ENCODE results near the gene NOS1AP.

Gene NOS1AP

DNA sequence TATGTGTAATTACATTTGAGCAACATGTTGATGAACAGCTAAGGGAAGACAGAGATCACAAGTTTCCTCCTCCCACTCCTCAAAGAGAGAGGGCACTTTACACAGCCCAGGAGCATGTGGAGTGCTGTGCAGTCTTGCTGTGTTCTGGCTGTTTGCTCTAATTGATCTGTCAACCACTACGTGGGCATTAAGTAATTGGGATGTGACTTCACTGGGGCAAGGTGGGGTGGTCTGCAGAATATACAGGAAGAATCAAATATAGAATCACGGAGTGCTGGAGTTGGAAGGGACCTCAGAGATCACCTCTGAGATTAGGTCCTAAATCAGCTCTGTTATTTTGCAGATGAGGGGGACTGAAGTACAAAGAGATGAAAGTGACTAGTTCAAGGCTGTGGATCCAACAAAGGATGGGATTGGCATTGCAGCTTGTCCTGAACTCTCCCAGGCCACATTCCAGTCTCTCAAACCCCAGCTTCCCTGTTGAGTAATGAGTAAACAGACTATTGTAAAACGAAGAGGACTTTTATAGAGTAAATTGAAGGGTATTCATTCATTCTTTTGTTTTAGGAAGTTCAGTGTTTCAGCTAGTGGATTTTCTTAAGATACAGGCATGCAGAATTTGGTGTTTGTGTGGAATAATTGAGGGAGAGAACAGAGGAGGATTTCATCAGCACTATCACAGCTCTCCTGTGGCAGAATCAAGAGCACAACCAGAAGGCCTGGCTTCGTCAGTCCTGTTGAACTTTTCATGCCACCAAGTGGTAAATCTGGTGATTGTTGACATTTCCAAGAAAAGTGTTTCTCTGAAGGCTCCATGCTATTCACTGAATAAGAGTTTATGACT is 22.4 kb downstream of the NOS1AP start:
- DNase-seq, result no peak

DNA sequence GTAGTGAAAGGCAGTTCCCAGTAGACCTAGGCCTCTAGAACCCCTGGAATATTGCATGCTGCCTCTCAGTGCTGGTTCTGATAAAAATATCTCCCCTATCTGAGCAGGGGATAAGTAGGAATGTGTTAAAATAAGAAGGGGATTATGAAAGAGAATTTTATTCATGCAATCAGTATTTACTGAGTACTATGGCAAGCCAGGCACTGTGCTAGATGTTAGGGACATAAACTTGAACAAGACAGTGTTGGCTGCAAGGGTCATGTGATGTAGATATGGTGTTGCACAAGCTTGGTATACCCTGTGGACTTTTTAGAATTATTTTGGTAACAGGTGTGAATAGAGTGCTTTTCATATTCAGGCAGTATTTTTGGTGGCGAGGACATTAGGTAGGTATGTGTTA is 23.6 kb downstream of the NOS1AP start:
- DNase-seq, result no peak

- no peak for DNase-seq
These were observed 24.8 kb downstream of the NOS1AP start for GRCh38 chr1:162094271-162094670.

DNA sequence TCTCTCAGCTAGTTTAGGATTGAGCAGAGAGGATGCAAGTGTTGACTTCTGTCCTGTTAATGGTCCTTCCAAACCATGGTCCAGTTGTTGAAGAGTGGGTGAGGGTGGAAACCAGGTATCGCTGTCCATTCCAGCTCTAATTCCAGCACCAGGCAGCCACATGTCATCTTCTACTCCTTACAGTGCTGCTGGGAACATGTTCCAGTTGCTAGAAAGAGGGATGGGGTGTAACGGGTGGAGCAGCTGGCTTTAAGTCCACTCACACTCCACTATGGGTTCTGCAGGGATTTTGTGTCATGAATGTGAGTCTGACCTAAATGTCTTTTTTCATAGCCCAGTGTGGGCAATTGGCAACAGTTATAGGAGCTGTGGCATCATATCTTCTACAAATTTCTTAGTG is 25.2 kb downstream of the NOS1AP start:
- no peak for DNase-seq

DNA sequence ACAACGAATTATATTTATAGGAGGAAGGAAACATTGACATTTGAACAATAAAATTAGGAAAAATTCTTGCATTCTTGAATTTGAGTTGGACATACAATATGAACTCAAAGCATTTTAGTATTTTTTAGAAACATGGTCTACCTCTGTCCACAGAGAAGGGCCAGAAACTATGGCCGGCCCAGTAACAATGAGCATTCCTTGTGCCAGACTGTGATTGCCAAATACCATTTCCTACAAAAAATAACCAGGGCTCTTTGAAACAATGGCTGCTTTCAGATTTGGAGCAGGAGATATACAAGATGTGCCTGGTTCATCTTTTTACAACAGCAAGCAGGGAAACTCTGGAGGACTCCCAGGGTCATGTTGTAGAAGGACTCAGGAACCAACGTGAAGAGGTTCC is 38.4 kb downstream of the NOS1AP start:
- DNase-seq, result no peak

DNA sequence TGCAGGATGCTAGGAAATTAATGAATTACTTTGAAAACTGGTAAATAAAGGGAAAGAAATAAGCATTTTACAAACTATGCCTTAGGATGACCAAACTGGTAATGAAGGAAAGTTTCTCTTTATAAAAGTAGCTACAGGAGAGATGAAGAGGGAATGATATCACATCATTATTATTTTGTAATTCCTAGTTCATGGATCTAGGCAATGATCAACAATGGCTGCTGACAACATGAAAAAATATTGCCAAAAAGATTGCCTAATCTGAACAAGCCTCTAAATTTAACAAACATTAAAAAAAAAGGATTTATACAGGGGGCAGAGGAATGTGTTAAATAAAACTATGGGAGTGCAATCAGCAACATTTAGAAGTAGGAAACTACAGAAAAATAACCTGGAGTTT is 38.9 kb downstream of the NOS1AP start:
- no peak for DNase-seq

DNA sequence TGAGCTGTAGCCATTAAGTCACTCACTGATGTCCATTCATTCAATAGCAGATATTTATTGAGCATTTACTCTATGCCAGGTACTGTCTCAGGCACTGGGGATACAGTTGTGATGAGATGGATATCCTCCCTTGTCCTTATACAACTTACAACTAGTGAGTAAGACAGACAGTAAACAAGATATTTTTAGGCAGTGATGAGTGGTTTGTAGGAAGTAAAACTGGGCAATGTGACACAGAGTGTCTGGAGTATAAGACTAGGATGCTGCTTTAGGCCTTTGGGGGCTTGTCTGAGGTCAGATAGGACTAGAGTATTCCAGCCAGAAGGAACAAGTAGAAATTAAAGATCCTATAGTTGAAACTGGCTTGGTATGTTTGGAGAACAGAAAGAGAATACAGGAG is 41.4 kb downstream of the NOS1AP start:
- no peak for DNase-seq

- no peak for DNase-seq
These were observed 42.1 kb downstream of the NOS1AP start for GRCh38 chr1:162111572-162111971.

- DNase-seq, result no peak
These were observed 43.9 kb downstream of the NOS1AP start for GRCh38 chr1:162113419-162113818.

DNA sequence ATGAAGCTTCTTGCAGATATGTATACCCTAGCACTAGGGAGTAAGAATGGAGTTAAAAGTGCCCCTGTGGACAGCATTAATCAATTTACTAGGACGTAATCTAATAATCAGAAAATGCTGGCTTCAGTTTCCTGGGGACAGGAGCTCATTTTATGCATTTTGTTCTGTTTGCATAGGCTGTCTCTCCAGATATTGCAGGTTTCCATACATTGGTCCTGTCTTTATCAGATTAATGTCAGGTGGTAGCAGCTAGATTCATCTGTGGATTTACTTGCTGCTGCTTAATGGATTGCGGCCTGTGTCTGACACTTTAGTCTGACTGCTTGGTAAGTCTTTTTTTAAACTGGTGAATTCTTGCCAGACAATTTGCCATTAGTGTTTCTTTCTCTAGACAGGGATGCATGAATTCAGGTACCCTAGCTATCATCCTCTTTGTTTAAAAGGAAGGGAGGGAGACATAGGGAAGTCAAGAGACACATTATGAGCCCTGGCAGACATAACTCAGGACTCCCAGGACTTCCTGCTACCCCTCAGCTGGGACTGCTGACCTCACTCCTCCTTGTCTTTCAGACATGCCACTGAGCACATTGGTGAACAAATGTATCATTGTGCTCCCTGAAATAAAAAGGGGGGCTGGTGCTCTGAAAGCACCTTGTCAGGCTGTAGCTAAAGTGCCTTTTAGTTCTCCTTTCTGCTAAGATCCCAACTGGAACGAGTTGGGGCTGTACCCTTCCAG is 47.7 kb downstream of the NOS1AP start:
- DNase-seq, result no peak

DNA sequence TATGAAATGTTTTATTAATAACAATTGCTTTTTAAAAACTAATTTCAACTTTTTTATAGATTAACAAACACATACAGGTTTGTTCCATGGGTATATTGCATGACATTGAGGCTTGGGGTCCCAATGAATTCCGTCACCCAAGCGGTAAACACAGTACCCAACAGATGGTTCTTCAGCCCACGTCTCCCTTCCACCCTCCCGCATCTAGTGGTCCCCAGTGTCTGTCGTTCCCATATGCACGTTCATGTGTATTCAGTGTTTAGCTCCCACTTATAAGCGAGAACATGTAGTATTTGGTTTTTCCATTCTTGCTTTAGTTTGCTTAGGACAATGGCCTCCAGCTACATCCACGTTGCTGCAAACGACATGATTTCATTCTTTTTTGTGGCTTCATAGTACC is 48.6 kb downstream of the NOS1AP start:
- DNase-seq, result no peak

GRCh38 chr1:162128693-162129356 is 59.3 kb downstream of the NOS1AP start:
- no peak for DNase-seq

- no peak for DNase-seq
These were observed 60.8 kb downstream of the NOS1AP start for GRCh38 chr1:162130308-162130707.

- no peak for DNase-seq
These were observed 62.2 kb downstream of the NOS1AP start for GRCh38 chr1:162131400-162132321.

DNA sequence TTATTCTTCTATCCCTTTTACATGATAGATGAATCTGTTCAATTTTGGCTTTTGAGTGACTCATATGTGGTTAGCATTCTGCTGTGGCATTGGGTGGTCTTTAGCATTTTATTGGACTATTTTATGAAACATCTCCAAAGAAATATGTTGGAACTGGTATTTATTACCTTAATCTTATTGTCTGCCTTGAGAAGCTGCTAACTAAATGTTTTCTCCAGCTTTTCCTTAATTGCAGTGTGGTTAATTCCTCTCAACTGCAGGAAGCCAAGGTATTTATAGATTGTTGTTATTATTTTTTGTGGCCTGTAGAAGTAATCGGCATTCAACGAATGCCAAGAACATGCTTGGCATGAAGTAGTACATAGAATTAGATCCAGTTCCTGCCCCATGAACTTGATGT is 64.1 kb downstream of the NOS1AP start:
- no peak for DNase-seq

DNA sequence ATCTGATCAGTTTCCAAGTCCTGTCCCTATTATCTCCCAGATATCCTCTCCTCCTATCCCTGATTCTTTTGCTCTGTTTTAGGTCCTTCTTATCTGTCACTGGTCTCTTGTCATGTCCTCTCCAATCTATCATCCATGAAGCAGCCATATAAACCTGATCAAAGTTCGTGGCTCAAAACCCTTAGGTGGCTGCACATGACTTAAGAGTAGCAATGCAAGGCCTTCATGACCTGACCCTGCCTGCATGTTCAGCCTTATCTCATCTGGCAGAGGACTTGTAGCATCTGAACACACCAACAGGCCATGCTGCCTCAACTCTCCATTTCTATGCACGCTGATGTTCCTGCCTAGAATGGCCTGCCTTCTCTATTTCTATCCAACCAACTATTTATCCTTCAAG is 65.2 kb downstream of the NOS1AP start:
- DNase-seq, result no peak

- no peak for DNase-seq
These were observed 65.8 kb downstream of the NOS1AP start for GRCh38 chr1:162135271-162135775.

DNA sequence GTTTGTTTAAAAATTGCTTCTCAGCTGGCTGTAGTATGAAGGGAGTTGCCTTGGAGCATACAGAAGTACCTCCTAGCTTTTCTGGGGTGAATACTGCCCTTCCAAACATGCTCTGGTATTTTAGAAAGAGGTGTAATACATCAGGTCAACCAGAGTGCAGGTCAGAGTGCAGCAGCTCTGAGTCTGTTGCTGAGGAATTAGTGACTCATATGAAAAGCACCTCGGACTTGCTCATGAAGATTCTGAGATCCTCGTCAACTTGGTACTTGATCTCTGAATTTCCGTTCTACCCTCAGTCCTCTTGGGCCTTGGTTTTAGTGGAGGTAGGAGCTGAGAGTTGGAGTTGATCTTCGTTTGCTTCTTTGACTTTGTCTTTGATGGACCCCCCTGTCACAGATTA is 67.3 kb downstream of the NOS1AP start:
- no peak for DNase-seq

DNA sequence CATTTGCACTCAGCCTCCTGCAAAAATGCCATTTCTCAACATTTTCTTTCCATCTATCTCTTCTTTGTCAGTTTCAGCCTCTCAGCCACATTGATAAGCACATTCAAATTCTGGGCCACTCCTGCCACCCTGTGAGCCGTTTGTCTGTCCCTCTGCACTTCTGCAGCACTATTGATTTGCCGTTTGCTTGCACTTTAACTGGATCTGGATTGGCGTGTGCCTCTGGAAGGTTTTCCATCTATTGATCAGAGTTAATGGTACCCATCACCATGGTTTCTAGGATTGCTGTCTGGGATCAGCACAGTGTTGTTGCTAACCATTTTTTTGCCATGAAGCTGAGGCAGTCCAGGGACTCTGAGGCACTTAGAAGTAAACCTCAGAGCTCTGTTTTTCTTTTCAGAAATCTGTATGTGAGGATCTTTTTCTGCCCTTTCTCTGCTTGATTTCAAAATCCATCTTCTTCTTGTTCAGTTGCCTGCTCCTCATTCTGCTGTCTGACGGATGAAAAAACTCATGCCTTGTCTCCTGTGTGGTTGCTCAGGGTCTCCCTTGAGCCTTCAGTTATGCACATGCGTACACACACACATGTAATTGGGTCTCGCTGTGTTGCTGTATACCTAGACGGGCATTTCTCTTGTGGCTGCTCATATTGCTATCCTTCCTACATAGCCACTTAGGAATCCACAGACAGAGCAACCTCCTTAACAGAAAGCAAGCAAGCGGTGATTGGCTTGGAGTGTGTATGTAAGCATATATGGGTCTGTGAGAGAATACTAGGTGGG is 67.9 kb downstream of the NOS1AP start:
- DNase-seq, result no peak

DNA sequence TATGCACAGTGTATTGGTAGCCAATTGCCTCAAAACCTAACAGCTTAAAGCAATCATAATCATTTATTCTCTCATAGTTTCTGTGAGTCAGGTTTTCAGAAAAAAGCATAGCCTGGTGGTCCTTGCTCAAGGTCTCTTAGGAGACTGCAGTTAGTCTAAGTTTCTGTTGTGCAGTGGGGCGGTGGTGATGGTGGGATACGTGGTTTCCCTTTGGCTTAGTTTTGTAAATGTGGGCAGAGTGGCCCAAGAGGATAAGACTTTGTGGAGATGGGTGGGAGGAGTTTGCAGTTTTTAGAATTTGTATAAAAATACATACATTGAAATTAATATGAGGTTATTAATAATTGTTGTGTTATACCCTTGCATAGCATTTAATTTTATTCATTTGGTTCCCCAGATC is 68.6 kb downstream of the NOS1AP start:
- DNase-seq, result no peak

GRCh38 chr1:162138599-162139181 is 69.2 kb downstream of the NOS1AP start:
- no peak for DNase-seq
